GM18951 (cell line): ENCODE results near the gene TTLL1.

Experiments
- POLR2A ChIP-seq: IDR thresholded peaks from 4 replicates; pipeline ENCODE4 v1.6.1; 2011; ENCODE audit warnings: mild to moderate bottlenecking; ENCODE audit not compliant: insufficient read length, insufficient read depth; ENCODE audit errors: extremely low read depth
- in situ Hi-C: fragments of 300-500 bp; cut with MboI; formaldehyde crosslinking; loops from one replicate; pipeline ENCODE4 v1.12.0; 2022; ENCODE audit warnings: low sequenced_read_pairs, mixed read lengths, inconsistent platforms; ENCODE audit not compliant: unreplicated experiment

The TTLL1 gene

DNA sequence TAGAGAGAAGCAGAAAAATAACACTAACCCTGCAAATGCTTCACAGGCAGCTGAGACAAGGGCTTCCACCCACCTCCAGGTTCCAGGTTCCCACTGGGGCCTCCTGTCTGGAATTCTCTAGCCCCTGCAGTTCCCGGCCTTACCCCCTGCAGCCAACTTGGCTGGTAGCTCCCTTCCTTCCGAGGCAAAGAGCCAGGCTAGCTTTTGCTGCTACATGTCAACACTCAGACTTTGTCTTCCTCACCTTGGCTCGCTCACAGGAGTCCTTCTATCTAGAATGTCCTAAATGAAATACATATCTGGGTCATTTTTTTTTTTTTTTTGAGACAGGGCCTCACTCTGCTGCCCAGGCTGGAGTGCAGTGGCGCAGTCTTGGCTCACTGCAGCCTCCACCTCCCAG lies 9.9 kb upstream of the TTLL1 start:
- TF ChIP-seq POLR2A = no peak
- in situ Hi-C loops = no loop called here

DNA sequence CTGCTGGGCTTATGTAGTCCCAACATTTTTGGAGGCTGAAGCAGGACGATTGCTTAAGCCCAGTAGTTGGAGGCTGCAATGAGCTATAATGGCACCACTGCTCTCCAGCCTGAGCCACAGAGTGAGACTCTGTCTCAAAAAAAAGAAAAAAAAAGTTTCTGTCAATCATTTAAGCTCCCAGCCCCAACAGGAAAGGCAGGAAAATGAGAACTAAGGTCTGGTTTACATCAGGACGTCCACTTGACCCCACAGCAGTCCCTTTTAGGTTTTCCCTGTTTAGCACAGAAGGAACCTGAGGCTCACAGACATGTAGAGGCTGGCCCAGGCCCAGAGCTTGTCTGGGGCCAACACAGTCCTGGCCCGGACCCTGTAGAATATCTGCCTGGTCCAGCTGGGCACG lies 9.2 kb upstream of the TTLL1 start:
- no peak for TF ChIP-seq POLR2A
- in situ Hi-C loops = no loop called here

DNA sequence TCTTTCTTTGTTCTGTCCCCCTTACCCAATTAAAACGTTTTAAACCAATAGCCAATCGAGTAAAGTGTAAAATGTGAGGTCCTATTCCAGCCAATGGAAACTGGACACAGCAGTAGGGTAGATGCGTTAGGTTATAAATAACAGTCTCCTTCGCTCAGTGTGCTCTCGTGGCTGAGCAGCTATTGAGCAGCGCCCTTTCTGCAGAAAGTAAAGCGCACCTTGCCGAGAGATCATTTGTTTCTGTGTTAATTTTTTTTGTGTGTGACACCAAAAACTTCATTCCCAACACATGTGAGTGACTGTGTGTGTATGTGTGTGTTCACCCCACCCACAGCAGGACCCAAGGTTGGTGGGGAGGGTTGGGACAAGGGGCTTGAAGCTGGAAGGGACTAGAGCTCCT lies 7.2 kb upstream of the TTLL1 start:
- in situ Hi-C loops = no loop called here
- no peak for TF ChIP-seq POLR2A

DNA sequence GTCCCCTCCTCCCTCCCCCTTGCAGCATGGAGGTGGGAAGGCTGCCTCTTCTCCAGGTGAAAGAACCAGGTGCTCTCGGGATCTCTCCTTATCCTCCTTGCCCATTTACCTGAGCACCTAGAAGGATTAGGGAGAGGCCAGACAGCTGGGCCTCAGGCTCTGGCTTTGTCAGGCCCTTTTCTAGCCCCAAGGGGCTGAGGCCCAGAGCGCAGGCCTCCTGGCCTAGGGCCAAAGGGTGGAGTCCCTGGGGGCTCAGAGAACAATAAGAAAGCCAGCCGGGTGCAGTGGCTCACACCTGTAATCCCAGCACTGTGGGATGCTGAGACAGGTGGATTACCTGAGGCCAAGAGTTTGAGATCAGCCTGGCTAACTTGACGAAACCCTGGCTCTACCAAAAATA lies 5.4 kb upstream of the TTLL1 start:
- in situ Hi-C loops = no loop called here
- no peak for TF ChIP-seq POLR2A

DNA sequence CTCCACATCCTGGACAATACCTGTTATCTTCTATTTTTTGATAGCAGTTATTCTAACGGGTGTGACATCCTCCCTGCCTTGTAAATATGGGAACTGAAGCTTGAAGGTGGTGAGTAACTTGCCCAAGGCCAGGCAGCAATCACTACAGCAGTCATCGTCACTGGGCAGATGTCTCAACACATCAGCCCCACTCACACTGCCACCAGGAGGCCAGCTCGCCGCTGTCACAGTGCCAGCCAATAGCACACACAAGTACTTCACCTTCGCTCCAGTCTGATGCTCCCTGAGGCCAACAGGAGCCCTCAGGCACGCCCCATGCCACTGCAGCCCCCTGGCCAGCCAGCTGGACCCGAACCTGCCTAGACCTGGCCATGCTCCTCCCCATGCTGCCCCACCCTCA lies 4.9 kb upstream of the TTLL1 start:
- in situ Hi-C loops = no loop called here
- no peak for TF ChIP-seq POLR2A

DNA sequence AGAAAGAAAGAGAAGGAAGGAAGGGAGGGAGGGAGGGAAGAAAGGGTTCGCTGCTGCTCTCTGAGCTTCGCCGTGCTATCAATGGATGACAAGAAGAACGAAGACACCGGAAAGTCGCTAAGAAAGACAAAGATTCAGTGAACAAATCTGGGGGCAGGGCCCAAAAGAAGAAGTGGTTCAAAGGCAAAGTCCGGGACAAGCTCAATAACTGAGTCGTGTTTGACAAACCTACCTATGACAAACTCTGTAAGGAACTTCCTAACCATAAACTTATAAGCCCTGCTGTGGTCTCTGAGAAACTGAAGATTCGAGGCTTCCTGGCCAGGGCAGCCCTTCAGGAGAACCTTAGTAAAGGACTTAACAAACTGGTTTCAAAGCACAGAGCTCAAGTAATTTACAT lies 2.9 kb upstream of the TTLL1 start:
- in situ Hi-C loops = no loop called here
- TF ChIP-seq POLR2A = no peak

DNA sequence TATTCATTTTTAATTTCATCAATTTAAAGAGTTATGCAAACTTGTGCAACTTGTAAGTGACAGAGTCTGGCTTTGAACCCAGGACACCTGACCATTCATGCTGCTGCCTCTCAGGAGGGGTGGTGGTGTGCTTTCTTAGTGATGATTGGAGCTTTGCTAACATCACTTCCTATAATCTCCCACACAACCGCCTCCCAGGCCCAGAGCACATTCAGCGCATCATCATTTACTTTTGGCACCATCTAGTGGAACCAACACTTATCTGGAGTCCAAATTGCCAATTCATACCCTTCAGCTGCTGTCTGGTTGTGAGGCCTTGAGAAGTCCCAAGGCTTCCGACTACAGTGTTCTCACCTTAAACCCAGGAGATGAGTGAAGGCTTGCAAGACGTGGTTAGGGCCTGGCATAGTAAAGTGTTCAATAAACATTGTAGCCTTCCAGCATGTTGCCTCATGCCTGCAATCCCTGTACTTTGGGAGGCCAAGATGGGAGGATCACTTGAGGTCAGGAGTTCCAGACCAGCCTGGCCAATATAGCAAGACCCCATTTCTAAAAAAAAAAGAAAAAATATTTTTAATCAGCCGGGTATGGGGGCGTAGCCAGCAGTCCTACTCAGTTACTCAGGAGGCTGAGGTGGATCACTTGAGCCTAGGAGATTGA lies 1.1 kb upstream of the TTLL1 start:
- no peak for TF ChIP-seq POLR2A
- in situ Hi-C loops = no loop called here

DNA sequence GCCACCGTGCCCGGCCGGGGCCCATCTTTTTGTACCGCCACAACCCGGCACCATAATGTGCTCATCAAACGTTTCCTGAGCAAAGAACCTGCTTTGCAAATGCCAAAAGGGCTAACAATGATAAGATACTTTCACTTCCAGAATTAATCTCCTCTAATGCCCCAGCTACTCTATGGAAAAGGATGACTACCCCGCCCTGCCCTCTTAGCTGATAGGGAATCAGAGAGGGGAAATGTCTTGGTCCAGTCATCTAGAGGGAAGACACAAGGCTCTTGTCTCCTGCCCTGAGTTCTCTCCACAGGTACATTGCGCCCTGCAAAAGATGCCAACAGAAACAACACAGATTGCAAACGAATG lies 586 bp downstream of the TTLL1 start:
- no peak for TF ChIP-seq POLR2A
- in situ Hi-C loops = no loop called here

DNA sequence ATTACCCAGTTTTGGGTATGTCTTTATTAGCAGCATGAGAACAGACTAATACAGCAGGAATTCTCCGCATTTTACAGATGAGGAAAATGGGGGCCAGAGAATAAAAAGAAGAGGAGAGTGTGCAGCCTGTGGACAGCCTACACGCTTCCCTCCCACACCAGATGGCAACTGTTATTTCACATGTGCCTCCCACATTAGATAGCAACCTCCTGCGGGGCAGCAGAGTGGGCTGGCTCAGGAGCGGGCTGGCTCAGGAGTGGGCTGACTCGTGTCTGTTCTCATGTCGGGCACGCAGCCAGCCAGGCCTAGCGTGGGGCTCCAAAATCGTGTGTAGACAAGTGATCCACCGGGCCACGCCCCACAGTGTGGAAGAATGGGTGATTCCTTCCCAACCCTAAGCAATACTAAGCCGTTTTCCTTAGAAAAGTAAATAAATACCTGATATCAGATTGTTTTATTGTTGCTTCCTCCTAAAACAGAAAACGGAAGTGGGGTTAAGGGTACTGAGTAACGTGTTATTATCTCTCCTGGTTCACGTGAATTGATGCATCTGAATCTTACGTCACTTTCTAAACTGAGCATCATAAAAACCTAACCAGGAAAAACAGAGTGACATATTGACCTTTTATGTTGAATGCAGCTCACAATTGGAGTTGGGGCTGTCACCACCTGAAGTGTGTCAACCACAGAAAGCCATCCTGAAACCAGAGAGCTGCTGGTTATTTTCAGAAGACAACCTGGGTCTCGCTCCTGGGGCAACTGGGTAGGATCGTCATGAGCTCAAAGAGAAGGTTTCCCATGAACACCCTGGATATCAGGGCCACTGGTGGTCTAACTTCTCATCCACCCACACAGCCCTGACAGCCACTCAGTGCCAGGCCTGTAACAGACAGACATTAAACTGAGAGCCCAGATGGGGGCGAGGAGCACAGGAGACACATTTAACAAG lies 3.3 kb downstream of the TTLL1 start:
- in situ Hi-C loops = no loop called here
- TF ChIP-seq POLR2A = no peak

DNA sequence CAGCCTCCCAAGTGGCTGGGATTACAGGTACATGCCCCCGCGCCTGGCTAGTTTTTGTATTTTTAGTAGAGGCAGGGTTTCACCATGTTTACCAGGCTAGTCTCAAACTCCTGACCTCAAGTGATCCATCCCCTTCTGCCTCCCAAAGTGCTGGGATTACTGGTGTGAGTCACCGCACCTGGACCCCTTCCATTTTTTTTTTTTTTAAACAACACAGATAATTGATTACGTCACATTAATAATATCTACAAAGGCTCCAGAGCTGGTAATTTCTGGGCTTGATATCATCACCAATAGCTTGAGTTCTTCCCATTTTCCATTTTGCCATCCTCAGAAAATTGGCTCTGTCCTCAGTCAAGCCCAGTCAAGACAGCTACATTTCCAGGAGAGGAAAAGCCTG lies 7.2 kb downstream of the TTLL1 start:
- in situ Hi-C loops = no loop called here
- no peak for TF ChIP-seq POLR2A

DNA sequence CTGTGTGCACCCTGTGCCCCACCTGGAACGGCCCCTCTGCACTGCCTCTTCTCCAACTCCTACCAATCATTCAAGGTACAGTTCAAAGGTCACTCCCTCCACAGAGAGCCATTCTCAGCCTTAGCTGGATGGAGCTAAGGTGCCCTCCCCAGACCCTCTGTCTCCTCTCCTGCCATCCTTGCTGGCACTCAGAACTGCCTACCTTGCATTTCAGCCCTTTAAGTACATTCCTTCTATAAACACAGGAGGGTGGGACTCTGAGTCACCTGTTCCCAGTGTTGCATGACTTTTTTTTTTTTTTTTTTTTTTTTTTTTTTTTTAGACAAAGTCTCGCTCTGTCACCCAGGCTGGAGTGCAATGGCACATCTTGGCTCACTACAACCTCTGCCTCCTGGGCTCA lies 8.6 kb downstream of the TTLL1 start:
- in situ Hi-C loops = no loop called here

DNA sequence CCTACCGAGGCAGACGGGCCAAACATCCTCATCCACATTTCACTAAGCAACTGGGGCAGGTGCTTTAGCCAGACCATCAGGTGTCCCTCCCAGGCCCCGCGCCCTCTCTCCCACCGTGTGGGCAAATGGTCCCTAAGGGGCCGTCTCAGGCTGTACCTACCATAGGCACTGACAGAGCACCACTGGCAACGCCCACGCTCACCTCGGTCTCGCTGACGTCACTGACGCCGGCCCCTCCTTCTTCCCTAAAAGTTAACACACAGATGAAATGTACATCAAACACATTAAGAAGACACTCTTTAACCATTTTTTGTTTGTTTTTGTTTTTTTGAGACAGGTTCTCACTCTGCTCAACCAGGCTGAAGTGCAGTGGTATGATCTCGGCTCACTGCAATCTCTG lies 9.4 kb downstream of the TTLL1 start:
- TF ChIP-seq POLR2A = no peak
- in situ Hi-C loops = no loop called here

More for the DNA sequence above, 8.6 kb downstream of the TTLL1 start:
- no peak for TF ChIP-seq POLR2A

DNA sequence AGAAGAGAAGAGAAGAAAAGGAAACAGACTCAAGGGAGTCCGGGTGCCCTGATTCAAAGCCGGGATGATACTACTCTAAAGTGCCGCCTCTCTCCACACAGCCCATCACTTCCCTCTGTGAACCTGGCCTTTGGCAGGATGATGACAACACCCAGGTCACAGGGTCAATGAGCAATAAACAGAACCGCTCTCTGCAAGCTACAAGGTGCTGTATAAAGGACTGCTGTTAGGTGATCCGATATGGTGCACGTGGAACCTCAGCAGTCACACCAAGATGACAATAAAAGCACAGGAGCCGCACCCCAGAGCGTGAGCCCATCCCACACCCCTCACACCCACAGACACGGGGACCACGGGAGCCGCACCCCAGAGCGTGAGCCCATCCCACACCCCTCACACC lies 10.7 kb downstream of the TTLL1 start:
- in situ Hi-C loops = no loop called here
- no peak for TF ChIP-seq POLR2A
